WTC11 (cell line): ENCODE data around the gene CDK5R2.

Experiments
- CBFB ChIP-seq: sonication (generic); formaldehyde crosslinking; IDR thresholded peaks from 2 replicates; pipeline ENCODE4 v1.8.1; 2022; ENCODE audit warnings: mild to moderate bottlenecking, low read depth, missing genetic modification reagents
- FOXK1 ChIP-seq: sonication (generic); formaldehyde crosslinking; IDR thresholded peaks from 2 replicates; pipeline ENCODE4 v1.8.0; 2022; ENCODE audit warnings: mild to moderate bottlenecking, moderate library complexity, missing genetic modification reagents
- FOXP1 ChIP-seq: sonication (generic); formaldehyde crosslinking; IDR thresholded peaks from 2 replicates; pipeline ENCODE4 v1.8.0; 2022; ENCODE audit warnings: missing genetic modification reagents, mild to moderate bottlenecking, moderate library complexity, borderline replicate concordance
- ZBTB21 ChIP-seq: sonication (generic); formaldehyde crosslinking; IDR thresholded peaks from 2 replicates; pipeline ENCODE4 v1.8.1; 2023; ENCODE audit warnings: mild to moderate bottlenecking, missing genetic modification reagents, borderline replicate concordance
- ZNF263 ChIP-seq: sonication (generic); formaldehyde crosslinking; IDR thresholded peaks from 2 replicates; pipeline ENCODE4 v1.8.1; 2022; ENCODE audit warnings: low read depth, mild to moderate bottlenecking, moderate library complexity, missing genetic modification reagents
- TF ChIP-seq, protein P1 (sequence below): fragments of 200-600 bp; IDR thresholded peaks from 2 replicates; pipeline ENCODE4 v1.8.0; 2022; ENCODE audit warnings: antibody characterized with exemption

DNA sequence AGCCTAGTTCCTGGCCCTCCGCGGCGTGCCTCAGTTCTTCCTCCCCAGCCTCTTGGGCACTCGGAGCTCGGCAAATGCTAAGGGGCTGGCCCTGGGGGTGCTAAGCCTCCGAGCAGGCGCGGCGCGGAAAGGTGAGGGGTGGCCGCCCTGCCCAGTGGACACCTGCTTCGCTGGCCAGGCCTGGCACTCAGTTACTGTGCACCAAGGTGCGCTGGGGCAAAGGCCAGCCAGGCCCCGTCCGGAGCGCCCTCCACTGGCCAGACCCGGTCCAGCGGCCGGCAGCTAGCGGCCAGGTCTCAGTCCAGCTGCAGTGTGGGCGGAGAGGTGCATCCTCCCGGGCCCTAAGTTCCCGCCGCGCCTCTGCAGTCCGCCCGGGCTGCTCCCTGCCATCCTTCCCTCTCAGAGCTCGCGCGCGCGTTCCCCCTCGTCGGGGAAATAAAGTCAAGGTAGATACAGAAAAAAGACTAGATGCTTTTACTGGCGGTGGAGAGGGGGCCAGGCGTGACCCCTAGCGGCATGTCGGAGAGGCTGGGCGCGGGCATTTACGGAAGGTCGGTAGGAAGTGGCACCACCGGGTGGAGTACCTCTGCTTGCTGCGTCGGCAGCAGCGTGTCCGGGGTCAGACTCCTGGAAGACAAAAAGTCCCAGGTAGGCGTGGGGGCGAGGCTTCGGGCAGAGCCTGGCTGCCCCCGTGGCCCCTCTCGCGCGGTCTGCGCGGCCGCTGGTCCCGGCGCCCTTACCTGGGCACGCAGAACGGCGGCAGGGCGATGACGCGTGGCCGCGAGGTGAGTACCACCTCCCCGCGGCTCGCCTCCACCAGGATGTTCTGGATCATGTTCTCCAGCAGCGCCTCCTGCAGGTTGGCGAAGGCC is 43.2 kb downstream of the CDK5R2 start:
- TF ChIP-seq CBFB (no peak), ZBTB21 (CRISPR knock-in tag) (no peak), FOXK1 (CRISPR knock-in tag) (no peak), FOXP1 (CRISPR knock-in tag) (no peak), ZNF263 (CRISPR knock-in tag) (no peak)
- TF ChIP-seq, protein P1, sequence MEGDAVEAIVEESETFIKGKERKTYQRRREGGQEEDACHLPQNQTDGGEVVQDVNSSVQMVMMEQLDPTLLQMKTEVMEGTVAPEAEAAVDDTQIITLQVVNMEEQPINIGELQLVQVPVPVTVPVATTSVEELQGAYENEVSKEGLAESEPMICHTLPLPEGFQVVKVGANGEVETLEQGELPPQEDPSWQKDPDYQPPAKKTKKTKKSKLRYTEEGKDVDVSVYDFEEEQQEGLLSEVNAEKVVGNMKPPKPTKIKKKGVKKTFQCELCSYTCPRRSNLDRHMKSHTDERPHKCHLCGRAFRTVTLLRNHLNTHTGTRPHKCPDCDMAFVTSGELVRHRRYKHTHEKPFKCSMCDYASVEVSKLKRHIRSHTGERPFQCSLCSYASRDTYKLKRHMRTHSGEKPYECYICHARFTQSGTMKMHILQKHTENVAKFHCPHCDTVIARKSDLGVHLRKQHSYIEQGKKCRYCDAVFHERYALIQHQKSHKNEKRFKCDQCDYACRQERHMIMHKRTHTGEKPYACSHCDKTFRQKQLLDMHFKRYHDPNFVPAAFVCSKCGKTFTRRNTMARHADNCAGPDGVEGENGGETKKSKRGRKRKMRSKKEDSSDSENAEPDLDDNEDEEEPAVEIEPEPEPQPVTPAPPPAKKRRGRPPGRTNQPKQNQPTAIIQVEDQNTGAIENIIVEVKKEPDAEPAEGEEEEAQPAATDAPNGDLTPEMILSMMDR = peak; percentile 29; the same call in 1 of the 2 replicates
